Ishikawa (cell line): ENCODE measurements around the gene DOCK3.

ENCODE experiments used
- CEBPB ChIP-seq: IDR thresholded peaks from 2 replicates; pipeline ENCODE4 v1.6.1; 2012
- CREB1 ChIP-seq: IDR thresholded peaks from 2 replicates; pipeline ENCODE4 v1.6.1; 2012; ENCODE audit warnings: low read depth
- EGR1 ChIP-seq: IDR thresholded peaks from 2 replicates; pipeline ENCODE4 v1.6.1; 2012
- EP300 ChIP-seq: IDR thresholded peaks from 2 replicates; pipeline ENCODE4 v1.6.1; 2012; ENCODE audit warnings: borderline replicate concordance
- FOXM1 ChIP-seq: IDR thresholded peaks from 2 replicates; pipeline ENCODE4 v1.6.1; 2012; ENCODE audit warnings: low read depth, borderline replicate concordance
- RAD21 ChIP-seq: IDR thresholded peaks from 2 replicates; pipeline ENCODE4 v1.6.1; 2012; ENCODE audit warnings: low read depth
- REST ChIP-seq: IDR thresholded peaks from 2 replicates; pipeline ENCODE4 v1.6.1; 2012; ENCODE audit warnings: low read depth, mild to moderate bottlenecking
- TAF1 ChIP-seq: IDR thresholded peaks from 2 replicates; pipeline ENCODE4 v1.6.1; 2012; ENCODE audit warnings: low read depth, mild to moderate bottlenecking
- ZBTB7A ChIP-seq: IDR thresholded peaks from 2 replicates; pipeline ENCODE4 v1.6.1; 2012; ENCODE audit warnings: low read depth
- TF ChIP-seq, protein P1 (sequence below): IDR thresholded peaks from 2 replicates; pipeline ENCODE4 v1.6.1; 2012
- TF ChIP-seq, protein P2 (sequence below): IDR thresholded peaks from 2 replicates; pipeline ENCODE4 v1.6.1; 2012

- TF ChIP-seq TAF1 = no peak
- TF ChIP-seq CEBPB = no peak
- TF ChIP-seq ZBTB7A = no peak
- TF ChIP-seq REST = no peak
- TF ChIP-seq CREB1 = no peak
- no peak for TF ChIP-seq FOXM1
- TF ChIP-seq, protein P1, sequence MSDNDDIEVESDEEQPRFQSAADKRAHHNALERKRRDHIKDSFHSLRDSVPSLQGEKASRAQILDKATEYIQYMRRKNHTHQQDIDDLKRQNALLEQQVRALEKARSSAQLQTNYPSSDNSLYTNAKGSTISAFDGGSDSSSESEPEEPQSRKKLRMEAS = no peak
- no peak for TF ChIP-seq EGR1
- no peak for TF ChIP-seq RAD21
- no peak for TF ChIP-seq EP300
- TF ChIP-seq, protein P2, sequence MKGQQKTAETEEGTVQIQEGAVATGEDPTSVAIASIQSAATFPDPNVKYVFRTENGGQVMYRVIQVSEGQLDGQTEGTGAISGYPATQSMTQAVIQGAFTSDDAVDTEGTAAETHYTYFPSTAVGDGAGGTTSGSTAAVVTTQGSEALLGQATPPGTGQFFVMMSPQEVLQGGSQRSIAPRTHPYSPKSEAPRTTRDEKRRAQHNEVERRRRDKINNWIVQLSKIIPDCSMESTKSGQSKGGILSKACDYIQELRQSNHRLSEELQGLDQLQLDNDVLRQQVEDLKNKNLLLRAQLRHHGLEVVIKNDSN = no peak
Observed at GRCh38 chr3:51350751-51351150, 676.0 kb downstream of the DOCK3 start.
